Kasumi-1 (cell line): ENCODE data around the gene PCDHA11.
"Not testable (repeated sequence)": the region's sequence is repeated elsewhere in the genome, so short reads cannot be mapped to it uniquely, and the experiment has no call there.

ENCODE experiments used
- DNase-seq, 2 experiments: peaks; one replicate each; lab custom pipeline; 2025; lab: John Stamatoyannopoulos, UW

PCDHA11 gene

GRCh38 chr5:140849831-140850634, 18.7 kb upstream of the PCDHA11 start:
- DNase-seq, result not testable (repeated sequence)

- no peak for DNase-seq
Observed at GRCh38 chr5:140855772-140856674, 12.7 kb upstream of the PCDHA11 start, which contains the start of gene PCDHA10. Gene PCDHA10 (plus strand): TSS chr5:140855897. CDS start chr5:140856049, 152 bp downstream.

- no peak for DNase-seq
Observed at GRCh38 chr5:140857177-140857986, 11.4 kb upstream of the PCDHA11 start.

- DNase-seq, result no peak
Observed at GRCh38 chr5:140857987-140858240, 10.8 kb upstream of the PCDHA11 start.

- DNase-seq, result no peak
Observed at GRCh38 chr5:140862441-140863295, 6.1 kb upstream of the PCDHA11 start.

- DNase-seq, result no peak
Observed at GRCh38 chr5:140869555-140869886, 764 bp downstream of the PCDHA11 start.

GRCh38 chr5:140870221-140871201, 1.8 kb downstream of the PCDHA11 start:
- DNase-seq, result no peak

- no peak for DNase-seq
Observed at GRCh38 chr5:140875085-140876065, 6.6 kb downstream of the PCDHA11 start, which contains the start of gene PCDHA12. Gene PCDHA12 (plus strand): TSS chr5:140875308. CDS start chr5:140875473, 165 bp downstream.

- not testable (repeated sequence) for DNase-seq
Observed at GRCh38 chr5:140876541-140877261, 7.9 kb downstream of the PCDHA11 start.

- DNase-seq, result no peak
Observed at GRCh38 chr5:140877262-140877581, 8.5 kb downstream of the PCDHA11 start.

GRCh38 chr5:140881889-140882590, 13.3 kb downstream of the PCDHA11 start, which contains the start of gene PCDHA13:
Gene PCDHA13 (plus strand): TSS chr5:140882124. CDS start chr5:140882269, 145 bp downstream.
- no peak for DNase-seq

- no peak for DNase-seq
Observed at GRCh38 chr5:140882591-140882899, 13.8 kb downstream of the PCDHA11 start.

- DNase-seq, result no peak
Observed at GRCh38 chr5:140883373-140883772, 14.6 kb downstream of the PCDHA11 start.

GRCh38 chr5:140883927-140884697, 15.4 kb downstream of the PCDHA11 start:
- no peak for DNase-seq

- DNase-seq, result no peak
Observed at GRCh38 chr5:140916325-140916724, 47.6 kb downstream of the PCDHA11 start.
